GM19328 (cell line): ENCODE measurements around the gene FRMD4B.

Experiments used
- ATAC-seq: cut with Tn5 transposase; IDR thresholded peaks from one replicate; pipeline ENCODE4 v1.9.1; 2021; ENCODE audit warnings: mild to moderate bottlenecking, moderate library complexity; ENCODE audit not compliant: unreplicated experiment

Gene FRMD4B

GRCh38 chr3:69385723-69386555 is at the start of gene FRMD4B:
TSS of gene FRMD4B (minus strand) at chr3:69386088. CDS start at chr3:69385989, 99 bp downstream.
- no peak for ATAC-seq

GRCh38 chr3:69433969-69434325 is 48.1 kb upstream of the FRMD4B start:
- ATAC-seq, result no peak

- ATAC-seq, result no peak
Observed at GRCh38 chr3:69433121-69433968, 47.5 kb upstream of the FRMD4B start.

- no peak for ATAC-seq
Observed at GRCh38 chr3:69428657-69429255, 42.9 kb upstream of the FRMD4B start.

DNA sequence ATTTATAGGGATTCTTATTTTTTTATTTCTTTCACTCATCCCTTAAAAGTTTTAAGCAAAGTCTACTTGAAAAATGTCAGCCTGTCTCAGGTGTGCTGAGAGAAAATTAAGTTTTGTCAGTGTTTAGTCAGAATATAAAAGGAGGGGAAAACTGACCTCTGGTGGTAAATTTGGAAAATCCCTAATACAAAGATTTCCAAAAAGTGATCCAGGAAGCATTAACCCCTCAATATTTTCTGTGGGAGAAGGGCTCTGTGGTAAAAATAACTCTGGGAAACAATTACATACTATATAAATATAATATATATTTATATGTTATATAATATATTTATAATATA is 41.0 kb upstream of the FRMD4B start:
- ATAC-seq, result no peak

GRCh38 chr3:69426291-69426966 is 40.5 kb upstream of the FRMD4B start:
- ATAC-seq, result no peak

DNA sequence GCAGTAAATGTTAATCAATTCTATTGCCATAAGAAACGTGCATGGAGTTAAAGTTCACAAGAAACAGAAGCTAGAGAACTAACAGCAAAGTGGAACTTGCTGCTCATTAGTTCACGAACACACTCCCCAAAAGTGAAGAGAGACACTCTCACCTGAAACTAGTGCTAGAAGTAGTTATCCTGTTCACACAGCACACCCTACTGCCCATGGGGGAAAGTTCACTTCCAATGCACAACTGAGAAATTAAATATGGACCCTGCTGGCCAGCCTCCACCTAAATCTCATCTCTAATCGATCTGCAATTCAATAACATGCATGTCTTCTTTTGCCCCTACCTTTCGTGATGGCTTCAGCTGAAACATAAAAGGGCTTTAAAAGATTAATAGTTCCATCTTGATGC is 39.4 kb upstream of the FRMD4B start:
- peak; percentile 82 for ATAC-seq

DNA sequence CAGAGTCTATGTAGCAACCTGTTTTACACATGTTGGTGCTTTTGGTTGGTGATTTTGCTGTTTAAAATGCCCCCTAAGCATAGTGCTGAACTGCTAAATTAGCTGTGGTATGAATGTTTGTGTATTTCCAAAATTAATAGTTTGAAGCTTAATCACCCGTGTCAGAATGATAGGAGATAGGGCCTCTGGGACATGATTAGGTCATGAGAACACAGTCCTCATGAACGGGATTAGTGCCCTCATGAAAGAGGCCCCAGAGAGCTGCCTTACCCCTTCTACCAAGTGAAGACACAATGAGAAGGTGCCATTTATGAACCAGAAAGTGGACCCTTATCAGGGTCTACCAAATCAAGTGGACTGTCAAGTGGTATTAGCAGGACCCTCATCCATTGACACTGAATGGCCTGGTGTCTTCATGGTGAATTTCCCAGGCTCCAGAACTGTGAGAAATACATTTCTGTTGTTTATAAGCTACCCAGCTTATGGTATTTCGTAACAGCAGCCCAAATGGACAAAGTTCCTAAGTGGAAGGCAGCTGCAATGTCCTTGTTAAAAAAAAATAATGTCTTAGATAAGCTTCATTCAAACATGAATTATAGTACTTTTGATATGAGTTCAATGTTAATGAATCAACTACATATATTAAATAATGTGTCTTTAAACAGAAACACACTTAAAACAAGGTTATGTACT is 37.7 kb upstream of the FRMD4B start:
- ATAC-seq, result no peak

- no peak for ATAC-seq
Observed at GRCh38 chr3:69422751-69423150, 36.9 kb upstream of the FRMD4B start.

- ATAC-seq, result no peak
Observed at GRCh38 chr3:69420781-69421520, 35.1 kb upstream of the FRMD4B start.

GRCh38 chr3:69419276-69419675 is 33.4 kb upstream of the FRMD4B start:
- no peak for ATAC-seq

GRCh38 chr3:69417541-69418078 is 31.7 kb upstream of the FRMD4B start:
- ATAC-seq, result no peak

DNA sequence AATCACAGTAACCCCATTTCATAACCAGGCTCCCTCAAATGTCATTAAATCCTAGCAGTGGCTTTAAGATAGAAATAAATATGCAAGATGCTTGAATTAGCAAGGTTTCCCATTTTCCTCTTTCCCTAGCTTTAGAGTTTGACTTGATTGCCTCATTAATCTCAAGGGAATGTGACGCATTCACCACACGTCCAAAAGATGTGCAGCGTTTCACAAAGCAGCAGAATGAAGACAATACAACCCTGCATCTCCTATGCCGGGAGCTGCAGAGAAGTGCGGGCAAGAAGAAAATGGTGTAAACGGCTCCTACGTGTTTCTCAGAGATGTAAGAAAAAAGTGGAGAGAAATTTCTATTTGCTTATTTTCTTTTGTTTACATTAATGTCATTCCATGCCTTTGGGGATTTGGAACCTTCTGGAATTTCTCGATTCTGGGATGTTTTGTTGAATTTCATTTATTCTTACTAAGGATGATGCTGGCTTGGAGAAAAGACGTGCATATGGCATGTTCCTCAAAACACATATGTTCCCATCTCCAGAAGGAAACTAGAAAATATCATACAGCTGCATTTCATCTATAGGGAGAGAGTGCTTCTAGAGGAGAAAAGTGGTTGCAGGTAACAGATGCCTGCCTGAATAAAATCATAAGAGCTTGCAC is 27.8 kb upstream of the FRMD4B start:
- no peak for ATAC-seq

DNA sequence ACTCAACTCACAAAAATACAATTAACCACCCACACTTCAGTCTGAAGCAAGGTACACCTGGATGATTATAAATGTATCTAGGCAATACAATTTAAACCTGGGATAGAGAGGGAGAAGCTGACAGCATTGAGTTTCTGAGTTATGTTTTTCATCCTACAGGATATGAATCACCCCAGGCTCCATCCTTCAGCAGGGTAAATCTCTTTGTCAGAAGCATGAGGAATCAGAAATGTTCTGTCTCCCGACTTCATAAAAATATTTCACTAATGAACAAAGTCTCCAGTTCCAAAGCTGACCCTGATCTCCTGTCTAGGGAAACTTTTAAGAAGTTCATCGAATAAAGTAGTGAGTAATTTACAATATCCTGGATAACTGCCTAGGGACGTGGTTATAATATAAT is 25.5 kb upstream of the FRMD4B start:
- ATAC-seq, result no peak

GRCh38 chr3:69410301-69410700 is 24.4 kb upstream of the FRMD4B start:
- ATAC-seq, result peak; percentile 95

GRCh38 chr3:69409831-69410230 is 23.9 kb upstream of the FRMD4B start:
- peak; percentile 7 for ATAC-seq

- no peak for ATAC-seq
Observed at GRCh38 chr3:69409011-69409410, 23.1 kb upstream of the FRMD4B start.

DNA sequence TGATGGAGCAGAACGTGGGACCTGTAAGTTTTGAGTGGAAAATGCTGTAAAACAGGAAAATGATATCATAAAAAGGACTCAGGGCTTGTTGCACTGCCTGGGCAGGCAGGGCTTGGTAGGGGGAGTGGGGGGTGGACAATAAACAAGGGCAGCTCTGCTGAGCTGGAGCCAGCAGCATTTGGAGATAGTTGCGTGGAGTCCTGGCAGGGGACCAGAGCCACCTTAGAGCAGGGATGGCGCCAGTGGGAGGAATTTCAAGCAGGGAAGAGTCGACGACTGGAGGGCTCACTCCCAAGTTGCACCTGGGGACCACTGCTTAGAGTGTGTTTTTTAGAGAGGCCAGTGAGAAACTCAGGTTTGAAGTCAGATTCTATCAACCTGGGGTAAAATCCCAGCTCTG is 22.7 kb upstream of the FRMD4B start:
- no peak for ATAC-seq

GRCh38 chr3:69407908-69408307 is 22.0 kb upstream of the FRMD4B start:
- ATAC-seq, result no peak
